Stimulated activated CD4-positive, alpha-beta T cell treated with anti-CD3 and anti-CD28 coated beads, Interleukin-2, amount 100 ng/mL, for 24 hours (primary cell): Measurements from ENCODE around the gene PIGP.
A peak's percentile ranks its signal among the peaks of the same experiment; 100 is the strongest.
"Not testable (repeated sequence)": the region's sequence is repeated elsewhere in the genome, so short reads cannot be mapped to it uniquely, and the experiment has no call there.

Source experiments
- DNase-seq, 2 donors: peaks; one replicate each; pipeline ENCODE4 v3.0.0-alpha.2; 2020

Gene PIGP

DNA sequence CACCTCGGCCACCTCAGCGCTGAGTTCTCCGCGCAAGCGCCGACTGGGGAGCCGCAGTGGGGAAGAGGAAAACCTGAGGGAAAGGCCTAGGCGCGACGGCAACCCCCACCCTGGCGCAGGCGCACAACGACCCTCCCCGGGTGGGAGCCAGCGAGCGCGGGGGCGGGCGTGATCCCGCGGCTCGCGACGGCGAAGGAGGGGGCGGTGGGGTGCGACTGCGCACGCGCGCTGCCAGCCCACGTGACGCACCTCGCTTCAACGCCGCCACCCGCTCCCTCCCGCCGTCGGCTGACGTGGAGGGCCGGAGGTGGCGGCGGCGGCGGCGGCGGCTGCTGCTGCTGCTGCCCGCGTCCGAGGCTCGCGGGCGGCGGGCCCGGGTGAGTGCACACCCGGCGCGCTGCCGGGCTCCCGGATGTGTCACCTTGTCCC is at the start of gene PIGP, which contains the start of gene TTC3:
PIGP (minus strand) TSS at position 84 of the 429 bp plus-strand sequence. CDS start 556 bp downstream, outside the sequence.
TTC3 (plus strand) TSS at position 267 of the 429 bp plus-strand sequence. CDS start 14,004 bp downstream, outside the sequence.
- peak; percentile 97 to 98 for DNase-seq

GRCh38 chr21:37119421-37120218 is 46.7 kb upstream of the PIGP start:
- DNase-seq = no peak

DNA sequence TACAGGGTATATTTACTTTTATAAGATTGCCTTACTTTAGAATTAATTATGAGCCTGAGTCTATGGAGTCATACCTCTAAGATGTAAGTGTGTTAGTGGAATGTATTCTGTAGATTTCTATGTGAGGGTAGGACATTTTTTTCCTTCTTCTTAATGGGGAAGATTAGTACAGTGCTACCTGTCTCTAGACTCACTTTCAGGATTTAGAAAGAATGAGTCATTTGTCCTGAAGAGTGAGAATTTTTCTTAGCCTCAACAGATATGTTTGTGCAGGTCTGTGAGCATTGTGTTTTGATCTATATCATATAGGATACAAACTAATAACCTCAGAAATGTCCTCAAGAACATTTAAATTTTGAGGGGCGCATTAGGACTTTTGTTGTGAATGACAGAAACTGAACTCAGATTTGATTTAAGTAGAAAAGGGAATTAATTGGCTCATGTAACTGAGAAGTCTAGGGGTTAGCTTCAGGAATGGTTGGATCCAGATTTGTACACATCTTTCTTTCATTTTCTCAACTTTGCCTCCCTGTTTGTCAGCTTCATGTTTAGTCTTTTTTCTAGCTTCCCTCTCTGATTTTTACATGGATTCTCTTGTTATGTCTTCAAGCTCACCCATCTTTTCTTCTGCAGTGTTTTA is 45.4 kb upstream of the PIGP start:
- no peak for DNase-seq

- DNase-seq = no peak
Observed at GRCh38 chr21:37117204-37117603, 44.3 kb upstream of the PIGP start.

DNA sequence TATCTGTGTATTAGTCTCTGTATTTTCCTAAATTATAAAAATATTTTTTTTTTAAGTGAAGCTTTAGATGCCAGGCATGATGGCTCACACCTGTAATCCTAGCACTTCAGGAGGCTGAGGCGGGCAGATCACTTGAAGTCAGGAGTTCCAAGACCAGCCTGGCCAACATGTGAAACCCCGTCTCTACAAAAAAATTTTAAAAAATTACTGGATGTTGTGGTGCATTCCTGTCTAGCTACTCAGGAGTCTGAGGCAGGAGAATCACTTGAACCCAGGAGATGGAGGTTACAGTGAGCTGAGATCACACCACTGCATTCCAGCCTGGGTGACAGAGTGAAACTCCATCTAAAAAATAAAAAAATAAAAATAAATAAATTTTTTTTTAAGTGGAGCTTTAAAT is 43.6 kb upstream of the PIGP start:
- DNase-seq = not testable (repeated sequence)

- DNase-seq = not testable (repeated sequence)
Observed at GRCh38 chr21:37114301-37114700, 41.4 kb upstream of the PIGP start.

DNA sequence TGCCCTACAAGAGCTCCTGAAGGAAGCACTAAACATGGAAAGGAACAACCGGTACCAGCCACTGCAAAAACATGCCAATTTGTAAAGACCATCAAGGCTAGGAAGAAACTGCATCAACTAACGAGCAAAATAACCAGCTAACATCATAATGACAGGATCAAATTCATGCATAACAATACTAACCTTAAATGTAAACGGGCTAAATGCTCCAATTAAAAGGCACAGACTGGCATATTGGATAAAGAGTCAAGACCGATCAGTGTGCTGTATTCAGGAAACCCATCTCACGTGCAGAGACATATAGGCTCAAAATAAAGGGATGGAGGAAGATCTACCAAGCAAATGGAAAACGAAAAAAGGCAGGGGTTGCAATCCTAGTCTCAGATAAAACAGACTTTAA is 38.2 kb upstream of the PIGP start:
- not testable (repeated sequence) for DNase-seq

DNA sequence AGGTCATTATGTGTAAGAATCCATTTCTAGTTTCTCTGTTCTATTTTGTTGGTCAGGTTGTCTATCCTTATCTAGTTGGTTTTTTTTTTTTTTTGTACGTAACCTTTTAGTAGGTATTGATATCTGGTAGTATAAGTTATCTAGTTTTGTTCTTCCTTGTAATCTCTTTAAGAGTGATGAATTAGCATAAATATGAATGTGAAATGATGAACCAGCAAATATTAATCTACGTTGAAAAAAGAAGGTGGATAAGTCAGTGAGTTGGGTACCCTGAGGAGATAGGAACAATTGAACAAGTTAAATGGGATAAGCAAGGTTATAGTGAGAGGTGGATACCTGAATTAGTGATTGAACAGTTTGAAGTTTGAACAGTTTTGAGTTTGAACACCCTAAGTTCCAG is 34.1 kb upstream of the PIGP start:
- DNase-seq = no peak

- DNase-seq = not testable (repeated sequence)
Observed at GRCh38 chr21:37102746-37103145, 29.9 kb upstream of the PIGP start.

- DNase-seq = no peak
Observed at GRCh38 chr21:37101384-37101783, 28.5 kb upstream of the PIGP start.

DNA sequence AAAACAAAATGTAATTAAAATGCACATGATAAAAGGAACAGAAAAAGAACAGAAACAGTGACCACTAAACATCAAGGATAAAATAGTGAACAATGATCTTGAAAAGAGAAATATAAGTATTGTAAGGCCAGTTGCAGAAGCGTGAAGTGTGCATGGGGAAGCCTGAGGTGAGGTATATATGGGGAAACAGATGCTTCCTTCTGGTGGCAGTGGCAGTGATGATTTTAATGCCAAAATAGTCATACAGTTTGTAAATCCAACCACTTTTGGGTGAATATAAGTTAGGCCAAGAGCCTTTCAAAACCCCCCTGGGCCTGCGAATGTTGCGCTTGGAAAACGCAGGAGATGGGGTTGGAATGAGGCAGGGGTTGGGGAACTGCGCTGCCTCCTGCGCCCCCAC is 27.4 kb upstream of the PIGP start:
- DNase-seq = no peak

DNA sequence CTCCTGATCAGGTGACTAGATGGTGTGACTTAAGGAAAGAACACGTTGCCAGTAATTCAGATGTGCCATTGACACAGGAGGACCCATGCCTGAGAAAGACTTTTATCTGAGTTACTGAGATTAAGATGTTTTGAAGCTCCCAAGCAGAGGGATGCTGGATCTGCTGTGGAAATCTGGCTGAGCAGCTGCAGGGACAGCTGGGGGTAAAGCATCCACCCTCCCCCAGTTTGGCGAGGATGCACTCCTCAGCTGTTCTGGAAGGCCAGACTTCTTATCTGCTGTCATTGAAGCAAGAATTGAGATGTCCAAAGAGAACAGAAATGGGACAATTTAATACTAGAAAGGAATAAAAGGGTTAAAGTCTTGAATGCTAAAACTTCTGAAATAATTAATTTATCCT is 25.9 kb upstream of the PIGP start:
- DNase-seq = no peak

DNA sequence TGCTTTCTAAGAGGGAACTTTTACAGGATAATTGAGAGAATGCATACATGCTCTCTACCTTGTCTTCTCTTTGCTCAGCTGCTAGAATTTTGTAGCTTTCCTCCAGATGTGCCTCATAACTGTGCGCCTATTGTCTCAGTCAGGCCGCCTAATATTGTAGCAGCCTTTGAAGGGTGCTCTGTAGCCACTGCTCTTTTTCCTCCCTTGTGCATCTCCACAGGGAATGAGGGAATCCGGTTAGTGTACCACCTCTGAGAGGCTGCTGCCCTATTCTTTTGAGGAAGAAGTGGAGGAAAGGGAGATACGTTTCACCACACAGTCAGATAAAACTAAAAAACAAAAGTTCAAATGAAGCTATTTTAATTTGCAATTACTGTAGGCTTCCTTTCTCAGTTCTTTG is 22.9 kb upstream of the PIGP start:
- DNase-seq = no peak

DNA sequence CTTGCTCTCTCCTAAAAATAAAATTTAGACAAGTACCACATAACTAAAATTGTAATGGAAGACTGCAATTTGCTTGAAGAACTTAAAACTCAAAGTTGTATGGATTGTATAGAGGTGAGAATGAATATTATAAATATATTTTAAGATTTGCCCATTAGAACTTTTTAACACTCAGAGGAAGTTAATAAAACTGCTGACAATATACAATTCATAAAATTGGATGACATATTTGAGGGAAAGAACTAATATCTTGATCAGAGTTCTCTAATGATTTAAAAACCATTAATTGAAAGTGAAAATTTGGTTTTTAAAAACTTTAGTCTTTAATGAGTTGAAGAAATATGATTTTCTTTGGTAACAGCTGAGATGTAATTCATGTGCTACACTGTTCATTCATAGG is 21.1 kb upstream of the PIGP start:
- no peak for DNase-seq

DNA sequence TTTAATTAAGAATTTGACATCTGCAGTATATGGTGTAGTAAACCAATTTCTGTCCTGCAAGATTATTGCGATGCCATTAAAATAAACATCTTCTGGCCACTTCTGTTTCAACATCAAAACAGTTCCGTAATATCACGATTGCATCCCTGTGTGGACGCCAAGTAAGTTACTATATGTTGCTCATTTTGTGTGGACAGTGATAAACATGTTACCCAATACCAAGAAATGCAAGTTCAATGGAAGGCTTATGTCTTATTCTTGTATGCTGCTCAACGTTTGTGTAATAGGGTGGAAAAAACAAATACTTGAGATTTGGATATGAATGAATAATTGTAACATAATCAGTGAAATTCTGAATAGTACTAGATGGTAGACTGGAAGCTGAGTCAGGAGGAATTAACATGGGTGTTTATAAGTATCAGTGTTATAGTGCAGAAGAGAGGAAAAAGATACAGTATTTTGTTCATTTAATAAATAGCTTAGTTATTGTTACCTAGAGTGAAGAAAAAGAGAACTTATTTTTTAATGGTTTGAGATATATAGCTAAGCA is 15.4 kb upstream of the PIGP start:
- no peak for DNase-seq

GRCh38 chr21:37087188-37087587 is 14.3 kb upstream of the PIGP start:
- no peak for DNase-seq

GRCh38 chr21:37085726-37086125 is 12.9 kb upstream of the PIGP start:
- DNase-seq = no peak

DNA sequence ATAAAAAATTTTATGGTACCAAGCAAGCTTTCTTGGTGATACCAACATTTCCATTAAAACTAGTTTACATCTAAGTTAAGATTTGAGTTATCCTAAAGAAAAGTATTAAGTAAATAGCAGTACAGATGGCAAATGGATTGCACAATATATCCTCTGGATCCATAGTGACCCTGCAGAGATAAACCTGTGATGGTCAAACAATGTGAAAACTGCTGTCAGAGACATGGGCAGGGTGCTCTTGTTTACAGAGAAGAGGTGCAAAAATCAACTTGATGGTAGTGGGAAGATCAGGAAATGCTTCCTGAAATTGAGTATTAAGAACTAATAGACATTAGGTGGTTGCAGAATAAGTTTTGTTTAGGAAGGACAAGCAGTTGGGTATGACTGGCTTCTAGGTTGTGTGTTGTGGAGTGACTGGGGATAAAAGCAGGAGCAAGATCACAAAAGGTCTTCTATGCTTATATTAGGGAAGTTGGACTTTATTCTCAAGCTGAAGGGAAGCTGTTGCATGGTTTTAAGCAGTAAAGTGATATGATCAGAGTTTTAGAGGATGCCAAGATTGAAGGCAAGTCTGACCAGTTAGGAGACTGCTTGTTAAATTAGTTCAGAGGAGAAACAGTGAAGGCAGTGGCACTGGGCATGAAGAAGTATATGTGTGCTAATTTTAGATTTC is 10.1 kb upstream of the PIGP start:
- no peak for DNase-seq

DNA sequence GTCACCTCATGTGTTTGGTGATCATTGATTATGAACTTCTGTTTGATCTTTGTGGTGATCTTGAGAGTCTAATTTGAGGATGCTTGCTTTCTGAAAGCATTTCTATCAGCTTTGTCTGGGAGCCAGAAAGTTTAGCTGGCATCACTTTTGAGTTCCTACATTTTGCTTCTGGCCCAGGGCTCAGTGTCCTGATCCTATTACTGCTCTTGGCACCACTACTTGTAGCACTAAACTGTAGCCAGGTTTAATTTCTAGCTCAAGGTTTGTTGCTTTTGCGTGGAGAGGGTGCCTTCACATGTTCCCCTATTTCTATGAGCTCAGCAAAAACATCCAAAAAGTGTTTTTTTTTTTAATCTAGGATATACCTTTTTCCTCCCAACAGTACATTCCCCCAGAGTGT is 9.5 kb upstream of the PIGP start:
- DNase-seq = no peak

DNA sequence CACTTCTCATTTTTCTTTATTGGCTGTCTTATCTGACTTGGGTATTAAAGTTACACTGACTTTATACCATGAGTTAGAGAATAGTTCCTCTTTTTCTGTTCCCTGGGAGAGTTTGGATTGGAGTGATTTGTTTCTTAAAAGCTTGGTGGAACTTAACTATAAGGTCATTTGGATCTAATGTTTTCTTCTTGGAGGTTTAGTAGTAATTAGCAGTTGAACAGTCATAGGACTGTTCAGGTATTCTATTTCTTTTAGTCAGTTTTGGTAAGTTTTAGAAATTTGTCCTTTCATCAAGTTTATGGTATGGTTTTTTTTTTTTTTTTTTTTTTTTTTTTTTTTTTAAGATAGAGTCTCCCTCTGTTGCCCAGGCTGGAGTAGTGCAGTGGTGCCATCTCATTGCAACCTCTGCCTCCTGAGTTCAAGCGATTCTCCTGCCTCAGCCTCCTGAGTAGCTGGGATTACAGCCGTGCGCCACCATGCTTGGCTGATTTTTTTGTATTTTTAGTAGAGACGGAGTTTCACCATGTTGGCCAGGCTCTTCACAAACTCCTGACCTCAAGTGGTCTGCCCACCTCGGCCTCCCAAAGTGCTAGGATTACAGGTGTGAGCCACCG is 6.4 kb upstream of the PIGP start:
- no peak for DNase-seq

DNA sequence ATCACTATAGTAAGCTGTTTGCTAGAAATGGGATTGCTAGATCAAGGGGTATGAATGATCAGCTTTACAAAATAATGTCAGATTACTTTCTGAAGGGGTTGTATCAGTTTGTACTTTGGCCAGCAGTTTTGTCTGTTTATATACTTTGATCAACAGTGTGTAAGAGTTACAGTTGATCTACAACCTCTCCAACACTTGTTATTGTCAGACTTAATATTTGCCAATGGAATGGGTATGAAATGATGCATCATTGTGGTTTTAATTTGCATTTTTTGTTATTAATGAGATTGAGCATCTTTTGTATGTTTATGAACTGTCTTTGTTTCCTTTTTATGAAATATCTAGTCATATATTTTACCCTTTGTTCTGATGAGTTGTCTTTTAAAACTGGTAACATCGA is 4.5 kb upstream of the PIGP start:
- no peak for DNase-seq

GRCh38 chr21:37076087-37076850 is 3.4 kb upstream of the PIGP start:
- DNase-seq = no peak
